Astrocyte (in vitro differentiated cells and primary cell): Measurements from ENCODE around the gene FBXL7. TPM values are rescaled to one million over a fixed set of nuclear protein-coding genes. Genes with fewer than 3 reads are reported as not detected.

ENCODE experiments used
- DNase-seq: peaks from one replicate; pipeline ENCODE4 v3.0.0-alpha.2; 2010; ENCODE audit warnings: low read depth
- FAIRE-seq: peaks from 2 replicates; lab custom pipeline; 2011; peaks lifted over from hg19 to GRCh38; lab: Jason Lieb, UNC
- H2AFZ ChIP-seq: 2 replicates; pipeline ENCODE4 v1.6.0; 2012; ENCODE audit warnings: low read depth, low read length, inconsistent platforms
- H3K27ac ChIP-seq: 2 replicates; pipeline ENCODE4 v1.5.1; 2011; ENCODE audit warnings: low read depth, low read length, inconsistent platforms
- H3K27me3 ChIP-seq: 2 replicates; pipeline ENCODE4 v1.6.0; 2011; ENCODE audit warnings: low read length, inconsistent platforms; ENCODE audit not compliant: insufficient read depth
- H3K36me3 ChIP-seq: 2 replicates; pipeline ENCODE4 v1.5.1; 2011; ENCODE audit warnings: low read length, inconsistent platforms; ENCODE audit not compliant: insufficient read depth
- H3K4me1 ChIP-seq: 2 replicates; pipeline ENCODE4 v1.5.1; 2011; ENCODE audit warnings: low read length, inconsistent platforms; ENCODE audit not compliant: insufficient read depth
- H3K4me2 ChIP-seq: 2 replicates; pipeline ENCODE4 v1.6.0; 2012; ENCODE audit warnings: low read length, inconsistent platforms
- H3K4me3 ChIP-seq: 2 replicates; pipeline ENCODE4 v1.5.1; 2011; ENCODE audit warnings: low read depth, mild to moderate bottlenecking, low read length, inconsistent platforms; ENCODE audit not compliant: insufficient read depth
- H3K79me2 ChIP-seq: 2 replicates; pipeline ENCODE4 v1.6.0; 2012; ENCODE audit warnings: mild to moderate bottlenecking, low read length, inconsistent platforms; ENCODE audit not compliant: insufficient read depth
- H3K9ac ChIP-seq: 2 replicates; pipeline ENCODE4 v1.6.0; 2012; ENCODE audit warnings: mild to moderate bottlenecking, low read length, inconsistent platforms
- H3K9me3 ChIP-seq: 2 replicates; pipeline ENCODE4 v1.5.1; 2012; ENCODE audit warnings: low read depth, mild to moderate bottlenecking, low read length, inconsistent platforms; ENCODE audit not compliant: insufficient read depth
- H4K20me1 ChIP-seq: 2 replicates; pipeline ENCODE4 v1.6.0; 2012; ENCODE audit warnings: low read length, inconsistent platforms; ENCODE audit not compliant: insufficient read depth
- H3K27ac Mint-ChIP-seq: one replicate; pipeline ENCODE4 v1.8.0; 2021; ENCODE audit warnings: mild to moderate bottlenecking, mixed read lengths; ENCODE audit not compliant: unreplicated experiment
- H3K27me3 Mint-ChIP-seq: one replicate; pipeline ENCODE4 v1.8.0; 2021; ENCODE audit warnings: low read depth, mixed read lengths; ENCODE audit not compliant: unreplicated experiment
- H3K36me3 Mint-ChIP-seq: one replicate; pipeline ENCODE4 v1.8.0; 2021; ENCODE audit warnings: low read depth, mixed read lengths; ENCODE audit not compliant: unreplicated experiment
- H3K4me1 Mint-ChIP-seq: one replicate; pipeline ENCODE4 v1.8.0; 2021; ENCODE audit warnings: low read depth, mixed read lengths; ENCODE audit not compliant: unreplicated experiment
- H3K4me3 Mint-ChIP-seq: one replicate; pipeline ENCODE4 v1.8.0; 2021; ENCODE audit warnings: mild to moderate bottlenecking, moderate library complexity, mixed read lengths; ENCODE audit not compliant: unreplicated experiment
- H3K9me3 Mint-ChIP-seq: one replicate; pipeline ENCODE4 v1.8.0; 2021; ENCODE audit warnings: mild to moderate bottlenecking, mixed read lengths; ENCODE audit not compliant: unreplicated experiment
- CTCF ChIP-seq: IDR thresholded peaks from 2 replicates; pipeline ENCODE4 v1.5.1; 2011; ENCODE audit warnings: low read depth, mild to moderate bottlenecking, inconsistent platforms, low read length, moderate library complexity; ENCODE audit not compliant: insufficient read depth
- EZH2 ChIP-seq: IDR thresholded peaks from 2 replicates; pipeline ENCODE4 v1.6.1; 2012; ENCODE audit warnings: mild to moderate bottlenecking, low read length, inconsistent platforms; ENCODE audit not compliant: insufficient read depth
- total RNA-seq: library from RNA; stranded (reverse); gene quantifications from 2 replicates; pipeline ENCODE4 v1.2.1, GENCODE V29; 2021

Gene FBXL7
- total RNA-seq, 1 donor from 2014 or later = 21.0 TPM

- FAIRE-seq = no peak
- no peaks in the 10 kb centered on the region for H3K36me3 Mint-ChIP-seq
- H3K9me3 Mint-ChIP-seq = no peaks in the 10 kb centered on the region
- Histone ChIP-seq H3K9ac (no peak overlapping the region), H3K36me3 (no peaks in the 10 kb centered on the region), H2AFZ (no peak overlapping the region), H3K27ac (no peak overlapping the region), H3K4me2 (no peak overlapping the region), H3K4me1 (no peaks in the 10 kb centered on the region), H4K20me1 (peaks cover 32% of the 10 kb centered on the region), H3K79me2 (no peaks in the 10 kb centered on the region), H3K4me3 (no peak overlapping the region), H3K27me3 (no peaks in the 10 kb centered on the region), H3K9me3 (no peaks in the 10 kb centered on the region)
- no peak for DNase-seq
- no peak overlapping the region for H3K4me3 Mint-ChIP-seq
- peaks cover 14% of the 10 kb centered on the region for H3K4me1 Mint-ChIP-seq
- no peak for TF ChIP-seq CTCF
- TF ChIP-seq EZH2 = no peak
- no peak overlapping the region for H3K27ac Mint-ChIP-seq
- H3K27me3 Mint-ChIP-seq = no peaks in the 10 kb centered on the region
Observed at GRCh38 chr5:15762668-15763067, 262.7 kb downstream of the FBXL7 start.

GRCh38 chr5:15763754-15764153, 263.8 kb downstream of the FBXL7 start:
- no peak for DNase-seq

More at GRCh38 chr5:15763754-15764153, 263.8 kb downstream of the FBXL7 start:
- no peaks in the 10 kb centered on the region for H3K9me3 ChIP-seq
- no peak overlapping the region for H2AFZ ChIP-seq
- no peaks in the 10 kb centered on the region for H3K4me1 ChIP-seq
- no peaks in the 10 kb centered on the region for H3K79me2 ChIP-seq
- no peak overlapping the region for H3K27ac ChIP-seq
- Mint-ChIP-seq H3K36me3 (no peaks in the 10 kb centered on the region), H3K27ac (no peak overlapping the region), H3K4me1 (peaks cover 8% of the 10 kb centered on the region), H3K4me3 (no peak overlapping the region), H3K27me3 (no peaks in the 10 kb centered on the region), H3K9me3 (no peaks in the 10 kb centered on the region)
- TF ChIP-seq CTCF (no peak), EZH2 (no peak)
- H3K9ac ChIP-seq = no peak overlapping the region
- FAIRE-seq = no peak
- H3K36me3 ChIP-seq = no peaks in the 10 kb centered on the region
- H4K20me1 ChIP-seq = peaks cover 40% of the 10 kb centered on the region
- H3K4me3 ChIP-seq = no peak overlapping the region
- no peak overlapping the region for H3K4me2 ChIP-seq
- H3K27me3 ChIP-seq = no peaks in the 10 kb centered on the region
